GM20000 (cell line): ENCODE data around the gene HIVEP2.

Experiments used
- DNase-seq: peaks from one replicate; pipeline ENCODE4 v3.0.0; 2012; ENCODE audit warnings: low spot score
- CTCF ChIP-seq: IDR thresholded peaks from 2 replicates; pipeline ENCODE4 v1.5.1; 2012; ENCODE audit warnings: mild to moderate bottlenecking, control low read depth; ENCODE audit errors: extremely low read depth, missing control alignments

The HIVEP2 gene

GRCh38 chr6:142794424-142794823 is 150.6 kb downstream of the HIVEP2 start:
- no peak for TF ChIP-seq CTCF
- DNase-seq: no peak

- no peak for TF ChIP-seq CTCF
- no peak for DNase-seq
These were observed 154.7 kb downstream of the HIVEP2 start for GRCh38 chr6:142790257-142790656.

GRCh38 chr6:142787422-142787821 is 157.6 kb downstream of the HIVEP2 start:
- no peak for TF ChIP-seq CTCF
- no peak for DNase-seq

GRCh38 chr6:142786476-142786875 is 158.5 kb downstream of the HIVEP2 start:
- no peak for DNase-seq
- TF ChIP-seq CTCF: no peak

- no peak for TF ChIP-seq CTCF
- DNase-seq: peak; percentile 68
These were observed 160.6 kb downstream of the HIVEP2 start for GRCh38 chr6:142784344-142784743.

GRCh38 chr6:142783499-142783898 is 161.5 kb downstream of the HIVEP2 start:
- TF ChIP-seq CTCF: no peak
- no peak for DNase-seq

GRCh38 chr6:142781129-142781528 is 163.8 kb downstream of the HIVEP2 start:
- no peak for TF ChIP-seq CTCF
- no peak for DNase-seq
